ENCODE results near the gene SLC43A3.

The SLC43A3 gene

DNA sequence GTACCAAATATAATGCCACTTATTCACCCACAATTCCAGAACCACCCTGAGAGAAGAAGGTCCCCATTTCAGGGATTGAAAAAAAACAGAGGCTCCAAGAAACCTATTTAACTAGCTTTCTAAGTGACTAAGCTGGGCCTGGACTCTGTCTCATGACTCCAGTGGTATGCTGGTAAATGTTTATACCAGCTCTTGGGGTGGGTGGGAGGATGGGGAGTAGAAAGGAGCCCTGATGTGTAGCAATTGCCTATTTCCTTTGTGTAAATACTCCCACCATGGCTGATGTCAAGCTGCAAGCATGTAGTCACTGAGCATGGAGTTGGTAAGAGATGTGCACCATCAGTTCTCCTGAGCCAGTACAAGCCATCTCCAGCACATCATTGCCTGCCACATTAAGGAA, 48.7 kb downstream of the SLC43A3 start:
- H3K4me3 ChIP-seq (ENCODE audit: low read depth, low read length), result no peak overlapping the region
- TF ChIP-seq, protein P1, sequence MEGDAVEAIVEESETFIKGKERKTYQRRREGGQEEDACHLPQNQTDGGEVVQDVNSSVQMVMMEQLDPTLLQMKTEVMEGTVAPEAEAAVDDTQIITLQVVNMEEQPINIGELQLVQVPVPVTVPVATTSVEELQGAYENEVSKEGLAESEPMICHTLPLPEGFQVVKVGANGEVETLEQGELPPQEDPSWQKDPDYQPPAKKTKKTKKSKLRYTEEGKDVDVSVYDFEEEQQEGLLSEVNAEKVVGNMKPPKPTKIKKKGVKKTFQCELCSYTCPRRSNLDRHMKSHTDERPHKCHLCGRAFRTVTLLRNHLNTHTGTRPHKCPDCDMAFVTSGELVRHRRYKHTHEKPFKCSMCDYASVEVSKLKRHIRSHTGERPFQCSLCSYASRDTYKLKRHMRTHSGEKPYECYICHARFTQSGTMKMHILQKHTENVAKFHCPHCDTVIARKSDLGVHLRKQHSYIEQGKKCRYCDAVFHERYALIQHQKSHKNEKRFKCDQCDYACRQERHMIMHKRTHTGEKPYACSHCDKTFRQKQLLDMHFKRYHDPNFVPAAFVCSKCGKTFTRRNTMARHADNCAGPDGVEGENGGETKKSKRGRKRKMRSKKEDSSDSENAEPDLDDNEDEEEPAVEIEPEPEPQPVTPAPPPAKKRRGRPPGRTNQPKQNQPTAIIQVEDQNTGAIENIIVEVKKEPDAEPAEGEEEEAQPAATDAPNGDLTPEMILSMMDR (IDR thresholded peaks at IDR 0.05; ENCODE audit: borderline replicate concordance, insufficient read depth, low read depth, low read length), result no peak

DNA sequence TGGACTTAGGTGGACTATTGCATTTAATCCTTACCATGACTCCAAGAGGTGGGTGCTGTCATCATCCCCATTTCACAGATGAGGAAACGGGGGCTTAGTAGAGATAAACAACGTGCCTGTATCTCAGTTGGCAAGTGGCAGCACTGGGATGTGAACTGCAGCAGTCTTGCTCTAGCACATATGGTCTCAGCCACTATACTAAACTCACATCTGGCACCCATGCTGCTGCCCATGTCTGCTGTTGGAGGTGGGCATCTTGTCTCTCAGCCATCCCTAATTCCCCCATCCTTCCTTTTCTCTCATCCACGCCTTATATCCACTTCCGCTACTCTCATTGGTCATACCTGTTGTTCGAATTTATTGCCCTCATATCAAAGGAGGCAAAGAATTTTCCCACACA, 49.8 kb downstream of the SLC43A3 start:
- no peak overlapping the region for H3K4me3 ChIP-seq (ENCODE audit: low read depth, low read length)
- TF ChIP-seq, protein P1 (IDR thresholded peaks at IDR 0.05; ENCODE audit: borderline replicate concordance, insufficient read depth, low read depth, low read length), result no peak

- H3K4me3 ChIP-seq (ENCODE audit: low read depth, low read length), result no peak overlapping the region
- TF ChIP-seq, protein P1 (IDR thresholded peaks at IDR 0.05; ENCODE audit: borderline replicate concordance, insufficient read depth, low read depth, low read length), result no peak
Measured at GRCh38 chr11:57376095-57377090, 50.5 kb downstream of the SLC43A3 start.

DNA sequence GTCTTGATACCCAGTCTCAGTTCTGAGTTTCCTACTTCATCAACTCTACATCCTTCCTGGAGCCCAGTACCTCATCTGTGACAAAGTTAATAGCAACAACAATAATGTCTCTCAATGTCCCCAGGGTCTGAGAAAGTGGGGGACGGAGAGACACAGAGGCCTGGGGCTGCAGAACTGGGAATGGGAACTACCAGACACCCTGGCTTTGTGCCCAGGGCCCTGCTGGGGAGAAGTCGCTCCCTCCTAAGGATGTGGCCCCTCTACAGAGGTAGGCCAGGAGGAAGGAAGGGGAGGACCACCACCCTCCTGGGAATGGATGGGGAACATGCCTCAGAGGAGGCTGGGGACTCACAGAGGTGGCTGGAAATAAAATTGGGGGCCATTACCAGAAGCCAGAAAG, 51.4 kb downstream of the SLC43A3 start:
- TF ChIP-seq, protein P1 (IDR thresholded peaks at IDR 0.05; ENCODE audit: borderline replicate concordance, insufficient read depth, low read depth, low read length), result no peak
- H3K4me3 ChIP-seq (ENCODE audit: low read depth, low read length), result no peak overlapping the region

GRCh38 chr11:57374966-57375365, 52.0 kb downstream of the SLC43A3 start:
- TF ChIP-seq, protein P1 (IDR thresholded peaks at IDR 0.05; ENCODE audit: borderline replicate concordance, insufficient read depth, low read depth, low read length), result no peak
- no peak overlapping the region for H3K4me3 ChIP-seq (ENCODE audit: low read depth, low read length)

DNA sequence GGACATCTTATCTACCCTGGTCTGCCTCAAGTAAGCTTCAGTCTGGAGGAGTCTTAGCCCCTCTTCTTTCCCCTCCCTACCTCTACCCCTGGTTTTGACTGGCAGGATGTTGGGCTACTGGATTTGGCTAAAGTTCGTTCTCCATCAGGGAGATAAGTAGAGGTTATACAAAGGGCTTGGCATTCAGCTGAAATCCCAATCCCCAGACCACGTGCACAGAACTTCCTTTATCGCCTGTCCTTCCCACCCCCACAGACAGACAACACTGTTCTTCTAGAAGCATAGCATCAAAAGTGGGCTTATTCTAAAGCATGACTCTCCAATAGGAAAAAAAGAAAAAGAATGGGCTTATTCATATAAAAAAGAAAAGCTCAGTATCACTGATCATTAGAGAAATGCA, 53.8 kb downstream of the SLC43A3 start:
- TF ChIP-seq, protein P1 (IDR thresholded peaks at IDR 0.05; ENCODE audit: borderline replicate concordance, insufficient read depth, low read depth, low read length), result no peak
- H3K4me3 ChIP-seq (ENCODE audit: low read depth, low read length), result no peak overlapping the region

DNA sequence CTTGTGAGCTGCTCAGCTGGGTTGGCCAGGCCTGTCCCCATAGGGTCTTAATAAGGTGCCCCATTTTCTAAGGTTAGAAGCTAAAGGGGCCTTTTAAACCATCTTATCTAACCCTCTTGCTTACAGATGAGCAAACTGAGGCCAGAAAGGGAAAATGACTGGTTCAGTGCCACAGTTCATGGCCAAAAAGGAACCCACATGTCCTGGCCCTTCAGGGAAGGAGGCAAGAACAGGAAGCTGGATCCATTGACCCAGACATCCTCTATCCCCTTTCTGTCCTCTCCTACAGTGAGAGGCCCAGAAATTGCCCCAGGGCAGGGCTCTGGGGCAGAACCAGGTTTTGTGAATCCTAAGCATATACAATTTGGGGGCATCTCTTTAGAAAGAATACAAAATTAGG, 56.0 kb downstream of the SLC43A3 start:
- TF ChIP-seq, protein P1 (IDR thresholded peaks at IDR 0.05; ENCODE audit: borderline replicate concordance, insufficient read depth, low read depth, low read length), result no peak
- no peak overlapping the region for H3K4me3 ChIP-seq (ENCODE audit: low read depth, low read length)
